Activated CD4-positive, alpha-beta T cell treated with anti-CD3 and anti-CD28 coated beads, Interleukin-2, amount 10 ng/mL, durations not matched to agents 7 days and 5 days (primary cell): ENCODE measurements around the gene DCTN2. TPM values are rescaled to one million over a fixed set of nuclear protein-coding genes. Genes with fewer than 3 reads are reported as not detected.

Experiments used
- CTCF ChIA-PET: fragments of 350-600 bp; sonication (Branson Sonifier 250); formaldehyde crosslinking; loops from one replicate; lab custom pipeline; 2021; ENCODE audit warnings: antibody characterized with exemption; lab: Charles Lee
- POLR2A ChIA-PET: fragments of 350-600 bp; sonication (Branson Sonifier 250); formaldehyde crosslinking; loops from one replicate; lab custom pipeline; 2021; ENCODE audit warnings: antibody characterized with exemption; lab: Charles Lee
- DNase-seq: peaks from one replicate; pipeline ENCODE4 v3.0.0-alpha.2; 2020
- H3K27ac Mint-ChIP-seq: one replicate; pipeline ENCODE4 v1.8.0; 2021; ENCODE audit warnings: mild to moderate bottlenecking, moderate library complexity, mixed read lengths
- H3K27me3 Mint-ChIP-seq: one replicate; pipeline ENCODE4 v1.8.0; 2021; ENCODE audit warnings: mixed read lengths
- H3K36me3 Mint-ChIP-seq: one replicate; pipeline ENCODE4 v1.8.0; 2021; ENCODE audit warnings: low read depth, mixed read lengths
- H3K4me1 Mint-ChIP-seq: one replicate; pipeline ENCODE4 v1.8.0; 2021; ENCODE audit warnings: mixed read lengths
- H3K4me3 Mint-ChIP-seq: one replicate; pipeline ENCODE4 v1.8.0; 2021; ENCODE audit warnings: mild to moderate bottlenecking, moderate library complexity, mixed read lengths
- H3K9me3 Mint-ChIP-seq: one replicate; pipeline ENCODE4 v1.8.0; 2021; ENCODE audit warnings: mixed read lengths
- microRNA-seq: library from miRNA; unstranded; fragments of <30 nt; microRNA quantifications from one replicate; pipeline ENCODE4 v1.2.0, GENCODE V29; 2021; ENCODE audit warnings: borderline microRNAs expressed, borderline replicate concordance
- total RNA-seq, 2 experiments: library from RNA; stranded (reverse); gene quantifications; one replicate each; pipeline ENCODE4 v1.2.3, GENCODE V29; 2021

Gene DCTN2
- total RNA-seq, 2 experiments from 2014 or later: 79.3 to 80.5 TPM

- ChIA-PET CTCF (interaction anchor here (0.6 to 1.0 kb wide), 4 partner anchors 8 to 31 kb away, joined by 3 to 5 read pairs (median 4); partner anchors contain the start of gene GLI1), POLR2A (no interaction called here)
- H3K36me3 Mint-ChIP-seq: peaks cover 33% of the 10 kb centered on the region
- no peak for DNase-seq
- peak overlapping the region; percentile 91 for H3K27ac Mint-ChIP-seq
- no peaks in the 10 kb centered on the region for H3K27me3 Mint-ChIP-seq
- H3K4me1 Mint-ChIP-seq: peaks cover 34% of the 10 kb centered on the region
- peak overlapping the region; percentile 91 for H3K4me3 Mint-ChIP-seq
- H3K9me3 Mint-ChIP-seq: no peaks in the 10 kb centered on the region
Observed at GRCh38 chr12:57487055-57487596, 59.9 kb downstream of the DCTN2 start.

GRCh38 chr12:57485695-57486094, 61.3 kb downstream of the DCTN2 start:
- Mint-ChIP-seq H3K27ac (peak overlapping the region; percentile 42), H3K4me3 (no peak overlapping the region), H3K9me3 (no peaks in the 10 kb centered on the region), H3K27me3 (no peaks in the 10 kb centered on the region), H3K36me3 (peaks cover 21% of the 10 kb centered on the region), H3K4me1 (peaks cover 40% of the 10 kb centered on the region)
- ChIA-PET CTCF (interaction anchor here (0.6 to 2.1 kb wide), 5 partner anchors 9 to 52 kb away, joined by 3 to 6 read pairs (median 3); no protein-coding TSS in a partner anchor), POLR2A (no interaction called here)
- no peak for DNase-seq

GRCh38 chr12:57483466-57483865, 63.5 kb downstream of the DCTN2 start:
- Mint-ChIP-seq H3K27me3 (no peaks in the 10 kb centered on the region), H3K4me1 (peaks cover 48% of the 10 kb centered on the region), H3K9me3 (no peaks in the 10 kb centered on the region), H3K36me3 (peaks cover 13% of the 10 kb centered on the region), H3K4me3 (no peak overlapping the region), H3K27ac (no peak overlapping the region)
- no peak for DNase-seq
- POLR2A ChIA-PET: no interaction called here
- CTCF ChIA-PET: interaction anchor here (0.6 to 1.8 kb wide), 4 partner anchors 7 to 878 kb away, joined by 3 to 4 read pairs (median 3); no protein-coding TSS in a partner anchor

- Mint-ChIP-seq H3K4me3 (no peak overlapping the region), H3K36me3 (peaks cover 24% of the 10 kb centered on the region), H3K9me3 (no peaks in the 10 kb centered on the region), H3K27me3 (no peaks in the 10 kb centered on the region), H3K4me1 (peaks cover 47% of the 10 kb centered on the region), H3K27ac (peak overlapping the region; percentile 93)
- ChIA-PET POLR2A (no interaction called here), CTCF (interaction anchor here (1.4 to 1.8 kb wide), 2 partner anchors 9 to 23 kb away, joined by 3 read pairs; no protein-coding TSS in a partner anchor)
- no peak for DNase-seq
Observed at GRCh38 chr12:57481671-57482070, 65.3 kb downstream of the DCTN2 start.

Small RNA genes lying within 50 kb of the gene (microRNA-seq; reads per million reads assigned to microRNA genes)
- gene MIR616: not detected
- gene MIR6758: not detected

Other genes starting within 250 kb of the DCTN2 start
- gene R3HDM2, start 116.1 kb downstream of the DCTN2 start, total RNA-seq: 10 to 100 TPM; 71.6 to 74.5 TPM
- gene INHBC, start 112.4 kb downstream of the DCTN2 start, total RNA-seq: not detected
- gene INHBE, start 91.9 kb downstream of the DCTN2 start, total RNA-seq: not detected
- under 1 TPM; 0.52 to 0.94 TPM for gene GLI1, start 87.4 kb downstream of the DCTN2 start, total RNA-seq
- 100 to 1,000 TPM; 218 to 259 TPM for gene ARHGAP9, start 67.3 kb downstream of the DCTN2 start, total RNA-seq
- 100 to 1,000 TPM; 214 to 247 TPM for gene MARS1, start 59.1 kb downstream of the DCTN2 start, total RNA-seq
- 10 to 100 TPM; 10.5 to 11.4 TPM for gene DDIT3, start 26.7 kb downstream of the DCTN2 start, total RNA-seq
- gene MBD6, start 24.4 kb downstream of the DCTN2 start, total RNA-seq: 10 to 100 TPM; 66.0 to 80.1 TPM
- under 1 TPM; 0.64 to 0.89 TPM for gene KIF5A, start 2.9 kb upstream of the DCTN2 start, total RNA-seq
- 10 to 100 TPM; 17.9 to 20.4 TPM for gene PIP4K2C, start 44.0 kb upstream of the DCTN2 start, total RNA-seq
- gene DTX3, start 57.6 kb upstream of the DCTN2 start, total RNA-seq: 10 to 100 TPM; 15.5 to 16.5 TPM
- gene ARHGEF25, start 64.2 kb upstream of the DCTN2 start, total RNA-seq: under 1 TPM; 0.25 to 0.42 TPM
- gene B4GALNT1, start 86.0 kb upstream of the DCTN2 start, total RNA-seq: under 1 TPM; 0.62 to 0.77 TPM
- gene OS9, start 146.9 kb upstream of the DCTN2 start, total RNA-seq: 100 to 1,000 TPM; 138 to 142 TPM
- gene AGAP2, start 191.6 kb upstream of the DCTN2 start, total RNA-seq: 10 to 100 TPM; 72.6 to 73.3 TPM
- gene TSPAN31, start 197.8 kb upstream of the DCTN2 start, total RNA-seq: 10 to 100 TPM; 18.6 to 22.3 TPM
- gene CDK4, start 205.1 kb upstream of the DCTN2 start, total RNA-seq: 100 to 1,000 TPM in 1 of 2 experiments, 10 to 100 TPM in 1; 84.4 to 104 TPM
- 10 to 100 TPM; 23.7 to 27.2 TPM for gene MARCHF9, start 207.9 kb upstream of the DCTN2 start, total RNA-seq
- gene CYP27B1, start 219.9 kb upstream of the DCTN2 start, total RNA-seq: 1 to 10 TPM; 1.9 to 2.3 TPM
- 10 to 100 TPM; 13.4 to 17.2 TPM for gene METTL1, start 224.9 kb upstream of the DCTN2 start, total RNA-seq
- 1 to 10 TPM; 2.8 to 3.0 TPM for gene EEF1AKMT3, start 225.4 kb upstream of the DCTN2 start, total RNA-seq
- gene TSFM, start 235.6 kb upstream of the DCTN2 start, total RNA-seq: 10 to 100 TPM; 23.6 to 29.7 TPM